ENCODE data around the gene MYOD1. TPM values are rescaled to one million over a fixed set of nuclear protein-coding genes. Genes with fewer than 3 reads are reported as not detected.

Gene MYOD1
- polyA plus RNA-seq, 4 donors: 0.15 TPM; not detected in 3

DNA sequence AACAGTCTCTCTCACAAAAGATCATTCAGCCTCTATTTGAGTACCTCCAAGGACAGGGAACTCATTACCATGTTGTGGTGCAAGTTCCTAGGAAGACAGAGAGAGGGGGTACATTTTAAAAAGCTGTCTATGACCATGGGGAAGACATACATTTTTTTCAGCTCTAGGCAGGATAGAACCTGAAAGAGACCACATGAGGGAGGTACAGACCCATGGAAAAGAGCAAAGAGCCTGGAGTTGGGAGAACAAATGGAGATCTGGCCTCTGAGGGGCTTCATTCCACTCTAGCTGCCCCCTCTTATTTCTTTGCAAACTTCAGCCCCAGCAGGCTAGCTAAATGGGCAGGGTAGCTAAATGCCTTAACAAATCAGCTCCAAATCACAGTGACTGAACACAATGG is 51.5 kb downstream of the MYOD1 start:
- DNase-seq (peak; percentile 5 to 26), FAIRE-seq (no peak)
- peaks cover 0 to 3% (median 0%) of the 10 kb centered on the region in 3 donors for H3K36me3 ChIP-seq (ENCODE audit: control insufficient read depth in 3 of 3, insufficient read depth in 2 of 3, low read depth in 1 of 3, low read length in 3 of 3)

DNA sequence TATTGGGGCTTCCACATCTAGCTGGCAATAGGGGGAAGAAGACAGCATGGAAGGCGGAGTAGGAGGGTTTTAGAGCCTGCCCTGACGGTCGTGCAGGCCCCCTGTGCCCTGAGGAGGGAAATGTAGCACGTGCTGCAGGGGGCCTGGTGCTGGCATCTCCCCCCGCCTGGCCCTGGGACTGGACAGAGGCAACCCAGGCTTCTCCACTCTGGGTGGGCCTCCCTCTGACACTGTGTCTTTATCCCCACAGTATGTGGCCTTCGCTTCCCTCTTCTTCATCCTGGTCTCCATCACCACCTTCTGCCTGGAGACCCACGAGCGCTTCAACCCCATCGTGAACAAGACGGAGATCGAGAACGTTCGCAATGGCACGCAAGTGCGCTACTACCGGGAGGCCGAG is 52.0 kb downstream of the MYOD1 start:
- no peak for DNase-seq
- Histone ChIP-seq H3K4me1 (ENCODE audit: control insufficient read depth in 3 of 3, insufficient read depth in 2 of 3, low read depth in 1 of 3, low read length in 2 of 3) (peaks cover 0 to 17% (median 7%) of the 10 kb centered on the region in 3 donors), H3K27me3 (ENCODE audit: control insufficient read depth in 3 of 3, insufficient read depth in 3 of 3, low read length in 3 of 3) (no peaks in the 10 kb centered on the region), H3K27ac (ENCODE audit: low read depth in 1 of 3, low read length in 2 of 3) (no peak overlapping the region), H3K9me3 (ENCODE audit: control insufficient read depth in 2 of 2, insufficient read depth in 1 of 2, low read depth in 1 of 2, low read length in 1 of 2) (no peaks in the 10 kb centered on the region), H3K4me3 (ENCODE audit: low read depth in 1 of 3, low read length in 3 of 3) (no peak overlapping the region), H3K36me3 (ENCODE audit: control insufficient read depth in 3 of 3, insufficient read depth in 2 of 3, low read depth in 1 of 3, low read length in 3 of 3) (peaks cover 0 to 3% (median 0%) of the 10 kb centered on the region in 3 donors)
- WGBS, 3 donors: 94 to 95% (median 95%) methylated on average over 17 of the region's 17 CpGs
- FAIRE-seq: no peak

More for the DNA sequence above, 51.5 kb downstream of the MYOD1 start:
- Histone ChIP-seq H3K9me3 (ENCODE audit: control insufficient read depth in 2 of 2, insufficient read depth in 1 of 2, low read depth in 1 of 2, low read length in 1 of 2) (no peaks in the 10 kb centered on the region), H3K4me1 (ENCODE audit: control insufficient read depth in 3 of 3, insufficient read depth in 2 of 3, low read depth in 1 of 3, low read length in 2 of 3) (peaks cover 0 to 17% (median 7%) of the 10 kb centered on the region in 3 donors), H3K27ac (ENCODE audit: low read depth in 1 of 3, low read length in 2 of 3) (no peak overlapping the region), H3K27me3 (ENCODE audit: control insufficient read depth in 3 of 3, insufficient read depth in 3 of 3, low read length in 3 of 3) (no peaks in the 10 kb centered on the region), H3K4me3 (ENCODE audit: low read depth in 1 of 3, low read length in 3 of 3) (no peak overlapping the region)

Other genes starting within 250 kb of the MYOD1 start
- gene ABCC8, start 242.7 kb upstream of the MYOD1 start, polyA plus RNA-seq: 10 to 100 TPM in 1 of 4 donors, 1 to 10 TPM in 2, under 1 TPM in 1; 0.81 to 11.2 (median 3.6) TPM
- gene USH1C, start 175.2 kb upstream of the MYOD1 start, polyA plus RNA-seq: 100 to 1,000 TPM in 3 of 4 donors, 10 to 100 TPM in 1; 86.2 to 309 (median 297) TPM
- gene OTOG, start 172.3 kb upstream of the MYOD1 start, polyA plus RNA-seq: under 1 TPM in 2 of 4 donors, not detected in 2; 0.04 TPM
- 1 to 10 TPM in 1 of 4 donors, under 1 TPM in 1, not detected in 2; 0.13 to 1.3 TPM for gene KCNC1, start 15.2 kb downstream of the MYOD1 start, polyA plus RNA-seq